ENCODE results near the gene BCL2L13.
A peak's percentile ranks its signal among the peaks of the same experiment; 100 is the strongest.
"Not testable (repeated sequence)": the region's sequence is repeated elsewhere in the genome, so short reads cannot be mapped to it uniquely, and the experiment has no call there.

Gene BCL2L13

GRCh38 chr22:17698276-17698675, 59.7 kb downstream of the BCL2L13 start:
- DNase-seq: not testable (repeated sequence)

GRCh38 chr22:17698948-17699347, 60.4 kb downstream of the BCL2L13 start:
- no peak for DNase-seq

- DNase-seq: no peak
These were observed 61.3 kb downstream of the BCL2L13 start for GRCh38 chr22:17699696-17700340.

GRCh38 chr22:17700778-17701177, 62.2 kb downstream of the BCL2L13 start:
- DNase-seq: no peak

GRCh38 chr22:17703811-17704210, 65.3 kb downstream of the BCL2L13 start:
- no peak for DNase-seq

GRCh38 chr22:17705546-17705945, 67.0 kb downstream of the BCL2L13 start:
- no peak for DNase-seq

GRCh38 chr22:17705951-17706900, 67.7 kb downstream of the BCL2L13 start:
- DNase-seq: peak; percentile 27

- DNase-seq: no peak
These were observed 68.4 kb downstream of the BCL2L13 start for GRCh38 chr22:17706947-17707346.

- no peak for DNase-seq
These were observed 69.0 kb downstream of the BCL2L13 start for GRCh38 chr22:17707526-17707925.

- DNase-seq: no peak
These were observed 71.5 kb downstream of the BCL2L13 start for GRCh38 chr22:17710023-17710422.

- no peak for DNase-seq
These were observed 73.9 kb downstream of the BCL2L13 start for GRCh38 chr22:17712441-17712840.

- no peak for DNase-seq
These were observed 78.0 kb downstream of the BCL2L13 start for GRCh38 chr22:17716529-17716928.

- DNase-seq: no peak
These were observed 79.2 kb downstream of the BCL2L13 start for GRCh38 chr22:17717708-17718107.

- DNase-seq: no peak
These were observed 81.4 kb downstream of the BCL2L13 start for GRCh38 chr22:17719911-17720310.

GRCh38 chr22:17724241-17724640, 85.7 kb downstream of the BCL2L13 start:
- no peak for DNase-seq

GRCh38 chr22:17724678-17725499, 86.3 kb downstream of the BCL2L13 start:
- no peak for DNase-seq

GRCh38 chr22:17725500-17725796, 86.9 kb downstream of the BCL2L13 start:
- DNase-seq: no peak

GRCh38 chr22:17726006-17726927, 87.7 kb downstream of the BCL2L13 start:
- no peak for DNase-seq

- no peak for DNase-seq
These were observed 88.7 kb downstream of the BCL2L13 start for GRCh38 chr22:17726928-17727897.

GRCh38 chr22:17728786-17729185, 90.2 kb downstream of the BCL2L13 start:
- DNase-seq: no peak

- DNase-seq: no peak
These were observed 91.0 kb downstream of the BCL2L13 start for GRCh38 chr22:17729561-17729960.

Data from stimulated activated CD4-positive, alpha-beta T cell treated with anti-CD3 and anti-CD28 coated beads, Interleukin-4, amount 100 ng/mL, for 1 hour (primary cell).